Neural cell (in vitro differentiated cells): ENCODE measurements around the gene SLC22A23.

Experiments used
- CTCF ChIP-seq: fragments of 450-650 bp; IDR thresholded peaks from 2 replicates; pipeline ENCODE4 v1.5.1; 2014; ENCODE audit warnings: antibody characterized with exemption, mild to moderate bottlenecking, moderate library complexity; ENCODE audit not compliant: poor library complexity, severe bottlenecking
- EP300 ChIP-seq: fragments of 450-650 bp; conservative IDR thresholded peaks from 2 replicates; pipeline ENCODE4 v1.6.1; 2014; ENCODE audit warnings: antibody characterized with exemption, mild to moderate bottlenecking, moderate library complexity; ENCODE audit not compliant: poor library complexity, severe bottlenecking
- EZH2 ChIP-seq: fragments of 200-600, 300-800 bp; shearing (Covaris generic), sonication (generic); IDR thresholded peaks from 2 replicates; pipeline ENCODE4 v1.6.1; 2014; ENCODE audit warnings: antibody characterized with exemption, low read length, borderline replicate concordance, mild to moderate bottlenecking; ENCODE audit not compliant: insufficient read depth, poor library complexity, severe bottlenecking
- MXI1 ChIP-seq: fragments of 450-650 bp; conservative IDR thresholded peaks from 2 replicates; pipeline ENCODE4 v1.6.1; 2014; ENCODE audit warnings: antibody characterized with exemption, mild to moderate bottlenecking; ENCODE audit not compliant: poor library complexity, severe bottlenecking
- POLR2AphosphoS5 ChIP-seq: IDR thresholded peaks from 2 replicates; pipeline ENCODE4 v1.6.1; 2012
- RAD21 ChIP-seq: fragments of 450-650 bp; conservative IDR thresholded peaks from 2 replicates; pipeline ENCODE4 v1.6.1; 2014; ENCODE audit warnings: antibody characterized with exemption, mild to moderate bottlenecking, moderate library complexity
- REST ChIP-seq: IDR thresholded peaks from 2 replicates; pipeline ENCODE4 v1.6.1; 2012; ENCODE audit warnings: borderline replicate concordance
- SMC3 ChIP-seq: fragments of 450-650 bp; conservative IDR thresholded peaks from 2 replicates; pipeline ENCODE4 v1.6.1; 2014; ENCODE audit warnings: antibody characterized with exemption, mild to moderate bottlenecking, moderate library complexity; ENCODE audit not compliant: poor library complexity
- TAF1 ChIP-seq: IDR thresholded peaks from 2 replicates; pipeline ENCODE4 v1.6.1; 2012; ENCODE audit warnings: low read depth

- TF ChIP-seq EP300 (no peak), CTCF (no peak), RAD21 (no peak), MXI1 (no peak), REST (no peak), POLR2AphosphoS5 (no peak), EZH2 (no peak), TAF1 (no peak), SMC3 (no peak)
Observed at GRCh38 chr6:3467996-3468395, 11.1 kb upstream of the SLC22A23 start.
